IPS-18c (cell line): Measurements from ENCODE around the gene NDFIP2.

ENCODE experiments used
- H3K4me3 ChIP-seq: 2 replicates; pipeline ENCODE4 v1.7.0; 2013; ENCODE audit warnings: low read depth, mild to moderate bottlenecking, low read length, moderate library complexity; ENCODE audit not compliant: insufficient read depth
- H3K9me3 ChIP-seq: one replicate; pipeline ENCODE4 v1.6.1; 2013; ENCODE audit warnings: mild to moderate bottlenecking, low read length, moderate library complexity; ENCODE audit not compliant: control insufficient read depth, insufficient read depth

NDFIP2 gene

GRCh38 chr13:79511611-79512010 lies 30.7 kb downstream of the NDFIP2 start:
- Histone ChIP-seq H3K4me3 (no peak overlapping the region), H3K9me3 (no peaks in the 10 kb centered on the region)

DNA sequence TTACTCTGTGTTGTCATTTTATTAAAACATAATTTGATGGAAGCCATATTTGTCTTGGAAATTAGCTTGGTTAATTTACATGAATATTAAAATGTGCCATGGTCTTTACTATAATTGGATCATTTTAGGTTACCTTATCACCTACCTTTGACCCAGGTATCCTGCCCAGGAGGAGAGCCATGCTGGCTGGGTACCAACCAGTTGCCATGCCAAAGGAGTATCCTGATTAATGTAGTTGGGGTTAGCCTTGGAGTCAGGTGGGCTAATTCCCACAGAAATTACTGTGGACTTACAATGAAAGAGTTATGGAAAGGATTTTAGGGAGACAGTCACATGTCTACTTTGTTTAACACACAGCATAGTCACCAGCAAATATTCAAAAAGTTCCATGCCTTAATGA lies 32.0 kb downstream of the NDFIP2 start:
- Histone ChIP-seq H3K4me3 (no peak overlapping the region), H3K9me3 (no peaks in the 10 kb centered on the region)

GRCh38 chr13:79516595-79516994 lies 35.6 kb downstream of the NDFIP2 start:
- H3K4me3 ChIP-seq: no peak overlapping the region

GRCh38 chr13:79519255-79519654 lies 38.3 kb downstream of the NDFIP2 start:
- Histone ChIP-seq H3K9me3 (no peaks in the 10 kb centered on the region), H3K4me3 (no peak overlapping the region)

More at GRCh38 chr13:79516595-79516994, 35.6 kb downstream of the NDFIP2 start:
- no peaks in the 10 kb centered on the region for H3K9me3 ChIP-seq

DNA sequence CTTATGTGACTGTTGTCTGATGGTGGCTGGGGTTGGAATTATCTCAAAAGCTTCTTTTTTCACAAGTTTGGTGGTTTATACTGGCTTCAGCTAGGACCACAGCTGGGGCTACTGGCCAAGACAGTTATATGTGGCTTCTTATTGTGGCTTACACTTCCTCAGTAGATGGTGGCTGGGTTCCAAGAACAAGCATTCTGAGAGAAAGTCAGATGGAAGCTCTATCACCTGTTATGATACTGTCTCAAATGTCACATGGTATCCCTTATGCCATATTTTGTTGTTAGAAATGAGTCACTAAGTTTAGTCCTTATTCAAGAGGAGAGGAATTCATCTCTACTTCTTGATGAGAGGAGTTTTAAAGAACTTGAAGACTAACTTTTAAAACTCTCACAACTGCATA lies 41.6 kb downstream of the NDFIP2 start:
- no peak overlapping the region for H3K4me3 ChIP-seq
- no peaks in the 10 kb centered on the region for H3K9me3 ChIP-seq

GRCh38 chr13:79525064-79525857 lies 44.3 kb downstream of the NDFIP2 start:
- Histone ChIP-seq H3K9me3 (no peaks in the 10 kb centered on the region), H3K4me3 (no peak overlapping the region)

- H3K4me3 ChIP-seq: no peak overlapping the region
- H3K9me3 ChIP-seq: no peaks in the 10 kb centered on the region
Measured at GRCh38 chr13:79527698-79528097, 46.7 kb downstream of the NDFIP2 start.

DNA sequence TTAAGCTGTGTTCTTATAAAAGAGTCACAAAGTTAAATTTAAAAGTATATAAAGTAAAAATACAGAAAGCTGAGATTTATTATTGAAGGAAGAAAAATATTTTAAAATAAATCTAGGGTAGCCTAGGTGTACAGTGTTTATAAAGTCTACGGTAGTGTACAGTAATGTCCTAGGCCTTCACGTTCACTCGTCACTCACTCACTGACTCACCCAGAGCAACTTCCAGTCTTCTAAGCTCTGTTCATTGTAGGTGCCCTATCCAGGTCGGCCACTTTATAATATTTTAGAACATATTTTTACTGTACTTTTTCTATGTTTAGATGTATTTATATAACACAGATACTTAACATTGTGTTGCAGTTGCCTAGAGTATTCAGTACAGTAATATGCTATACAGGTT lies 47.4 kb downstream of the NDFIP2 start:
- no peaks in the 10 kb centered on the region for H3K9me3 ChIP-seq

GRCh38 chr13:79528759-79529191 lies 47.8 kb downstream of the NDFIP2 start:
- H3K4me3 ChIP-seq: no peak overlapping the region
- no peaks in the 10 kb centered on the region for H3K9me3 ChIP-seq

More for the DNA sequence above, 47.4 kb downstream of the NDFIP2 start:
- no peak overlapping the region for H3K4me3 ChIP-seq

DNA sequence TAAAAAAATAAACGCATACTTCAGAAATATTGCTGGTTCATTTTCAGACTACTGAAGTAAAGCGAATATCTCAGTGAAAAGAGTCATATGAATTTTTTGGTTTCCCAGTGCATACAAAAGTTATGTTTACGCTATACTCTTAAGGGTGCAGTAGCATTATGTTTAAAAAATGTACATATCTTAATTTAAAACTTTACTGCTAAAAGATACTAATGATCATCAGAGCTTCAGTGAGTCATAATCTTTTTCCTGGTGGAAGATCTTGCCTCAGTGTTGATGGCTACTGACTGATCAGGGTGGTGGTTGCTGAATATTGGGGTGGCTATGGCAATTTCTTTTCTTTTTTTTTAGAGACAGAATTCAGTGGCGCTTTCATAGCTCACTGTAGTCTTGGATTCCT lies 48.9 kb downstream of the NDFIP2 start:
- Histone ChIP-seq H3K9me3 (no peaks in the 10 kb centered on the region), H3K4me3 (no peak overlapping the region)

DNA sequence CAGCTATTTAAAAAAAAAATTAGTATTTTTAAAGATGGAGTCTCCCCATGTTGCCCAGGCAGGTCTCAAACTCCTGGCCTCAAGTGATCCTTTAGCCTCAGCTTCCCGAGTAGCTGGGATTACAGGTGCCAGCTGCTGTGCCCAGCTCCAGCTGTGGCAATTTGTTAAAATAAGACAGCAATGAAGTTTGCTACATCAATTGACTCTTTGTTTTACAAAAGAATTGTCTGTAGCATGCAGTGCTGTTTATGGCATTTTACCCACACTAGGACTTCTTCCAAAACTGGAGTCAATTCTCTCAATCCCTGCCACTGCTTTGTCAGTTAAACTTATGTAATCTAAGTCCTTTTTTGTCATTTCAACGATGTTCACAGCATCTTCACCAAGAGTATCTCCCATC lies 49.3 kb downstream of the NDFIP2 start:
- H3K4me3 ChIP-seq: no peak overlapping the region
- no peaks in the 10 kb centered on the region for H3K9me3 ChIP-seq

DNA sequence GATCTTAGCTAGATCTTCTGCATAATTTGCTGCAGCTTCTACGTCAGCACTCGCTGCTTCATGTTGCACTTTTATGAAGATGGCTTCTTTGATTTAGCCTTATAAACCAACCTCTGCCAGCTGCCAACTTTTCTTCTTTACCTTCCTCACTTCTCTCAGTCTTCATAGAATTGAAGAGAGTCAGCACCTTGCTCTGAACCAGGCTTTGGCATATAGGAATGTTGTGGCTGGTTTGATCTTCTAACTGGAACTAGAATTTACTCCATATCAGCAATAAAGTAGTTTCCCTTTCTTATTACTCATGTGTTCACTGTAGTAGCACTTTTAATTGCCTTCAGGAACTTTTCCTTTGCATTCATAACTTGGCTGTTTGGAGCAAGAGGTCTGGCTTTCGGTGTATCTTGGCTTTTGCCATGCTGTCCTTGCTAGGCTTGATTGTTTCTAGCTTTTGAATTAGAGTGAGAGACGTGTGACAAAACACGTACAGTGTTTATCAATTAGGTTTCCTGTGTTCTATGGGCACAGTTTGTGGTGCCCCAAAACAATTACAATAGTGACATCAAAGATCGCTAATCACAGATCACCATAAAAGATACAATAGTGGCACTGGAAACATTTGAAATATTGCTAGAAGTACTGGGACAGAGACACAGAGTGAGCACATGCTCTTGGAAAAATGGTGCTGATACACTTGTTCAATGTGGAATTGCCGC lies 50.7 kb downstream of the NDFIP2 start:
- Histone ChIP-seq H3K9me3 (no peaks in the 10 kb centered on the region), H3K4me3 (no peak overlapping the region)

DNA sequence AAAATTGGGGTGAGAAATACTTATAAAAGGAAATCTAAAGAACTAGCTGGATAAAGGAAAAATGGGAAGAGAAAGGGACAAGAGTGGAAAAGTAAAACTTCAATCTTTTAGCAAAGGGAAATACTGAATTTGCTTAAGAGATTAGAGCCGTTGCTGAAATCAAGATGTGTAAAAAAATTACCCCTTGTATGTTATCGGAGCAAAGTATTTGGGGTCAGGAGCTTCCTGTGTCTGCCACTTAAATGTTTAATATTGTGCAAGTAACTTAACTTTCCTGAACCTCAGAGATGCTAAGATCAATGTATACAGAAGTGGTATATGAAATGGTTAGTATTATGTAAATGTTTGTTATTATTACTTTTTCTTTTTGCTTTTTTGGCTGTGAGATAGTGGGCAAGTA lies 51.6 kb downstream of the NDFIP2 start:
- H3K4me3 ChIP-seq: no peak overlapping the region
- H3K9me3 ChIP-seq: no peaks in the 10 kb centered on the region

DNA sequence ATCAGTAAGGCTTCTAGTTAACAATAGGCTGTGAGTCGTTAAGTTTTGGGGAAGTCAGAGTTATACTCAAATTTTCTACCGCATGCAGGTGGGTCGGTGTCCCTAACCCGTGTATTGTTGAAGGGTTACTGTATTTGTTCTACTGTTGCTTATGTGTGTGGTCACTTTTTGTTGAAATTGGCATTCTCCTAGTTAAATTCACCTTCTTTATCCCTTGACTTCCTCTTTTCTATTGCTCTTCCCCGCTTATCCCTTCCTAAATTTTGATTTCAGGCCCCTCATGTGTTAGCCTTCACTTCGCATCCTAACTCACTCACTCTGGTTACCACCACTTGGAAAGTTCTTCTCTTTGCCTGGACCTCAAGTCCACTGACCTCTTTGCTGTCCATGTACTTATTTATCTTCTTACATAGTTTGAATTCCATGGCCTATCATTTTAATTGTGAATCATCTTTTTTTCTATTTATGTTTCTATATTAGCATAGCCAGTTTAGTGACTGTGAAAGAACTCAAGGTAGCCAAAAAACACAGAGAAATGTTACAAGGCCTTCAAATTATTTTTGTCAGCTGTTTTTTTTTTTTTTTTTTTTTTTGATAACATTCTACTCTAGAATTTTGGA lies 52.9 kb downstream of the NDFIP2 start:
- Histone ChIP-seq H3K9me3 (no peaks in the 10 kb centered on the region), H3K4me3 (no peak overlapping the region)

DNA sequence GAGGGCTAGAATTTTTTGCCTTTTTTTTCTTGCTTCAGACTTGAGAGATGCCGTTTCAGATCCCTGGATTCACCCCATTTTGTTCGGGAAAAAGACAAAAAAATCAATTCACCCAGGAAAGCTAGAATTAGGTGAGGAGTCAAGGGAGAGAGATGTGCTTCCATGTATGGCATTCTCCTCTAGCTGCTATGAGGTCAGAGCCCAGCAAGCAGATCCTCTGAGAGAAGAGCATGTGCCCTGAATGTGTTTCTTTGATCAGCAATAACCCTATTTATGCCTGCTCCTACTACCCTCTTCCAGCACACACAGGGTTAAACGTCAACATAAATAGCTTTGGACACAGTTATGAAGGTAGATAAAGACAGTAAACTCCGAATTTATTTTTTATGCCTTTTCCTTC lies 53.6 kb downstream of the NDFIP2 start:
- Histone ChIP-seq H3K9me3 (no peaks in the 10 kb centered on the region), H3K4me3 (no peak overlapping the region)

DNA sequence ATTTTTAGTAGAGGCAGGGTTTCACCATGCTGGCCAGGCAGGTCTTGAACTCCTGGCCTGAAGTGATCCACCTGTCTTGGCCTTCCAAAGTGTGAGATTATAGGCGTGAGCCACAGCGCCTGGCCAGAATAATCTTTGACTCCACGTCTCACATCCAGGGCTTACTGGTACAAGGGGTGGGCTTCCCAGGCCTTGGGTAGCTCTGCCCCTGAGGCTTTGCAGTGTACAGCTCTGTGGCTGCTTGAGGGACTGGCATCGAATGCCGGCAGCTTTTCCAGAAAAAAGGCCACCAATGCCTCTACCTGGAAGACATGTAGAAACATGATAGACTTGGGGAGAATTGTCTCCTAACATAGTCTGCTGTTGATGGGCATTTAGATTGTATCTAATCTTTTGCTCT lies 57.8 kb downstream of the NDFIP2 start:
- Histone ChIP-seq H3K4me3 (no peak overlapping the region), H3K9me3 (no peaks in the 10 kb centered on the region)

DNA sequence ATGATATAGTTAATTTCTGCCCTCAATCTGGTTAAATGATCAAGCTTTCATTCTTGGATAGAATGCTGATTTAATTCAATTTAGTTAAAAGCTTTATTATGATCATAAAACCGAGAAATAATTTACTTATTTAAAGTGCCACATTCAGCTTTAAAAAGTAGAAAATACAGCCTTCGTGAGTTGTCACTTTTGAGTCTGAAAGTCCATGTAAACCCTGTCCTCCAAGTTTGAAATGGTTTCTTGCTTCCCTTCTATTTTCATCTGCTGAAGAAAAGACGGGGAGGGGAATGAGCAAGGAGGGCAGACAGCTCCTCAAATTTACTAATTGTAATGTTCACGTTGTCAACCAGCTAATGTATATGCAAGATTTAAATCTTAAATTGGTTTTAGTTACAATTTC lies 59.5 kb downstream of the NDFIP2 start:
- H3K4me3 ChIP-seq: no peak overlapping the region
- no peaks in the 10 kb centered on the region for H3K9me3 ChIP-seq

DNA sequence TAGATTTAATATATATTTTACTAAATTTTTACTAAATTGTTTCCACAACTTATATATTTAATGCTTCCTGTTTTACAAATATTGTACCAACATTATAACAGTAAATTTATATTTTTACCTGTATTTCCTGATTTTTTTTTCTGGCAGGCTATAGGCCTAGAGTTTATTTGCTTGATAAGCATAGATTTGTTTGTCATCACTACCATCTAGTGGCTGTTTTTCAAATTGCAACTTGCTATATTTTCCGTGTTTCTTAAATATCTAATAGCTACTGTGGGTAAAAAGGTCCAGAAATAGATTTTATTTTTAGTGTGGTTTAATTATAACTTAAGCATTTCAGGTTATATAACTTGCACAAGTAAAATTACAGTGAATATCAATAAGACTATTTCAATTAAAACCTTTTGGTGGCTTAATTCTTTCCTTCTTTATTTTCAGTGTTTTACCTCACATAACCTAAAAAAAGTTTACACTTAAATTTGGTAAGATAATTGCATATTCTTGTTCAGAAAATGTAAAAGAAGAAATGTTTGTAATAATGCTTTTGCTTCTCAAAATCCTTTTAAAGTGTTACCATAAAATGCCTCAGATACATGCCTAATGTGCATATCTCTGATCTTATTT lies 60.6 kb downstream of the NDFIP2 start:
- H3K4me3 ChIP-seq: no peak overlapping the region
- H3K9me3 ChIP-seq: no peaks in the 10 kb centered on the region
